ENCODE measurements around the gene CNTNAP2.

CNTNAP2 gene

DNA sequence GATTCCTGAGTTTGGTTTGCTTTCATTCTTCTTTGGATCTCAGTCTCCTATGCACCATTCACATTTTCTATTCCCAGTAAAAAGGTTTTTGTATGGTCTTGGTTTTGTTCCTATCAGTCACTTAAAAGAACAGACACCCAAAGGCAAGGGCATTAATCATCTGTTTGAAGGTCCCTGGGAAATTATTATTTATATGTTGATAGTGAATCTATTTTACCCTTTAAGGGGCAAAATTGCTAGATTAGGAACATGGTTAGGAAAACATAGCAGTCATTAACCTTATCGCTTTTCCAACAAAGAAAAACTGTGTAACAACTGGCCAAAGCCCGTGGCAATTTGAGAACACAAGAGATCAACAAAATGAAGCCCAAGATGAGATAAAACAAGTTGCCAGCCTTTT, 1327.3 kb downstream of the CNTNAP2 start:
- Histone ChIP-seq H3K4me3 (ENCODE audit: low read depth, low read length) (no peak overlapping the region), H3K27ac (ENCODE audit: low read depth, low read length) (no peak overlapping the region)

DNA sequence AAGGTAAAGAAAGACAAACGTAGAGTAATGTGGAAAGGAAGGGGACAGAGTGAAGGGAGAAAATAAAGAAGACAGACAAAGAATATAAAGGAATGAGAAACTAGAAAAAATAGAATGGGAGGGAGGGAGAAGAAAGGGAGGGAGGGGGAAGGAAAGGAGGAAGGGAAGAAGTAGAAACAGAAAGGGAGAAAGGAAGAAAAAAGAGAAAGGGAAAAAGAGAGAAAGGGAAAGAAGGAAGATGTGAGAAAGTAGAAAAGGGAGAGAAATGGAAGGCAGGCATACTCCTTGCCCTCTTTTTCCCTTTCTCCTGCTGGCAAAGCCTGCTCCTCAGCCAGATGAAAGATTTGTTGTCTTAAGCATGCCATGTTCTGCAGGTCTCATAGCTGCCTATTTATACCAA, 1336.2 kb downstream of the CNTNAP2 start:
- H3K4me1 ChIP-seq (ENCODE audit: control insufficient read depth, insufficient read depth, low read length, unreplicated experiment), result no peaks in the 10 kb centered on the region
- H3K36me3 ChIP-seq (ENCODE audit: insufficient read depth, low read length), result no peaks in the 10 kb centered on the region
- H3K79me2 ChIP-seq (ENCODE audit: control insufficient read depth, insufficient read depth, low read length, unreplicated experiment), result no peaks in the 10 kb centered on the region
- H3K4me3 ChIP-seq (ENCODE audit: low read depth, low read length), result no peak overlapping the region
- H3K27me3 ChIP-seq (ENCODE audit: insufficient read depth, low read length), result no peaks in the 10 kb centered on the region
- H2AFZ ChIP-seq (ENCODE audit: low read length, unreplicated experiment), result no peak overlapping the region
- no peak overlapping the region for H3K27ac ChIP-seq (ENCODE audit: low read depth, low read length)

More for the DNA sequence above, 1327.3 kb downstream of the CNTNAP2 start:
- Histone ChIP-seq H3K79me2 (ENCODE audit: control insufficient read depth, insufficient read depth, low read length, unreplicated experiment) (no peaks in the 10 kb centered on the region), H2AFZ (ENCODE audit: low read length, unreplicated experiment) (no peak overlapping the region), H3K27me3 (ENCODE audit: insufficient read depth, low read length) (no peaks in the 10 kb centered on the region), H3K4me1 (ENCODE audit: control insufficient read depth, insufficient read depth, low read length, unreplicated experiment) (no peaks in the 10 kb centered on the region), H3K36me3 (ENCODE audit: insufficient read depth, low read length) (no peaks in the 10 kb centered on the region)

DNA sequence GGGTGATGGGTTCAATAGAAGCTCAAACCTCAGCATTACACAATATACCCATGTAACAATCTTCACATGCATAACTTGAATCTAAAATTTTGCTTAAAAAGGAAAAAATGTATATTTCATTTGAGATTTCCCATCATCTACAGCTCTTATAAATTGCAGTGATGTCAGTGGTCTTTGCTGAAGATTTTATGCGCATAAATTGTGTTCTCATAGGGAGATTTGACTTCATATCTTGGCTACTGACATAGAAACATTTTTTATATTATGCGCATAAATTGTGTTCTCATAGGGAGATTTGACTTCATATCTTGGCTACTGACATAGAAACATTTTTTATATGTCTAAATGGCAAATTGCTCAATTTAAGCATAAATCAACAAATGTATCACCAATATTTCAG, 1348.6 kb downstream of the CNTNAP2 start:
- H3K79me2 ChIP-seq (ENCODE audit: control insufficient read depth, insufficient read depth, low read length, unreplicated experiment), result no peaks in the 10 kb centered on the region
- H3K27ac ChIP-seq (ENCODE audit: low read depth, low read length), result no peak overlapping the region
- no peak overlapping the region for H2AFZ ChIP-seq (ENCODE audit: low read length, unreplicated experiment)
- H3K36me3 ChIP-seq (ENCODE audit: insufficient read depth, low read length), result no peaks in the 10 kb centered on the region
- H3K4me1 ChIP-seq (ENCODE audit: control insufficient read depth, insufficient read depth, low read length, unreplicated experiment), result no peaks in the 10 kb centered on the region
- H3K4me3 ChIP-seq (ENCODE audit: low read depth, low read length), result no peak overlapping the region
- no peaks in the 10 kb centered on the region for H3K27me3 ChIP-seq (ENCODE audit: insufficient read depth, low read length)

GRCh38 chr7:147472556-147472955, 1356.0 kb downstream of the CNTNAP2 start:
- Histone ChIP-seq H3K27me3 (ENCODE audit: insufficient read depth, low read length) (no peaks in the 10 kb centered on the region), H3K79me2 (ENCODE audit: control insufficient read depth, insufficient read depth, low read length, unreplicated experiment) (no peaks in the 10 kb centered on the region), H3K27ac (ENCODE audit: low read depth, low read length) (no peak overlapping the region), H3K36me3 (ENCODE audit: insufficient read depth, low read length) (no peaks in the 10 kb centered on the region), H3K4me3 (ENCODE audit: low read depth, low read length) (no peak overlapping the region), H2AFZ (ENCODE audit: low read length, unreplicated experiment) (no peak overlapping the region), H3K4me1 (ENCODE audit: control insufficient read depth, insufficient read depth, low read length, unreplicated experiment) (no peaks in the 10 kb centered on the region)

GRCh38 chr7:147474862-147475261, 1358.3 kb downstream of the CNTNAP2 start:
- no peak overlapping the region for H3K27ac ChIP-seq (ENCODE audit: low read depth, low read length)
- H3K79me2 ChIP-seq (ENCODE audit: control insufficient read depth, insufficient read depth, low read length, unreplicated experiment), result no peaks in the 10 kb centered on the region
- no peaks in the 10 kb centered on the region for H3K36me3 ChIP-seq (ENCODE audit: insufficient read depth, low read length)
- H3K4me1 ChIP-seq (ENCODE audit: control insufficient read depth, insufficient read depth, low read length, unreplicated experiment), result no peaks in the 10 kb centered on the region
- no peaks in the 10 kb centered on the region for H3K27me3 ChIP-seq (ENCODE audit: insufficient read depth, low read length)
- H3K4me3 ChIP-seq (ENCODE audit: low read depth, low read length), result no peak overlapping the region
- no peak overlapping the region for H2AFZ ChIP-seq (ENCODE audit: low read length, unreplicated experiment)

GRCh38 chr7:147477526-147477925, 1360.9 kb downstream of the CNTNAP2 start:
- H3K27me3 ChIP-seq (ENCODE audit: insufficient read depth, low read length), result no peaks in the 10 kb centered on the region
- H3K79me2 ChIP-seq (ENCODE audit: control insufficient read depth, insufficient read depth, low read length, unreplicated experiment), result no peaks in the 10 kb centered on the region
- H2AFZ ChIP-seq (ENCODE audit: low read length, unreplicated experiment), result no peak overlapping the region
- no peaks in the 10 kb centered on the region for H3K36me3 ChIP-seq (ENCODE audit: insufficient read depth, low read length)
- H3K4me3 ChIP-seq (ENCODE audit: low read depth, low read length), result no peak overlapping the region
- H3K4me1 ChIP-seq (ENCODE audit: control insufficient read depth, insufficient read depth, low read length, unreplicated experiment), result no peaks in the 10 kb centered on the region
- no peak overlapping the region for H3K27ac ChIP-seq (ENCODE audit: low read depth, low read length)

DNA sequence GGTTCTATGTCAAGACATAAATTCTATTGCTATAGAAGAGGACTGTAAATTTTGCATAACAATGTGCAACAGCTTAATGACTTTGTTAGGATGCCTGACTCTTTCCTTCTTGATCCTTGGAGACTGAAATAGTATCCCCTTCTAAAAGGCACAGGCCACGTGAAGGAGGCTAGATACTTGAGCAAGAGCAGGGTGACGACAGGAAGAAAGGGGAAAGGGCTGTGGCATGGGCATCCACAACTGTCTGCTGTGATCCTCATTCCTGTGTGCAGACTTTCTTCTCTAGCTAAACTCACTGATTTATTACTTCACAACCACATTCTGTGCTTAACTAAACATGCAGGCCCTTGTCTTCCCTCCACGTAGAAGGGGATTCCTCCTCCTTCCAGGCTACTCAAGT, 1362.2 kb downstream of the CNTNAP2 start:
- Histone ChIP-seq H3K4me1 (ENCODE audit: control insufficient read depth, insufficient read depth, low read length, unreplicated experiment) (peaks cover 6% of the 10 kb centered on the region), H3K36me3 (ENCODE audit: insufficient read depth, low read length) (no peaks in the 10 kb centered on the region), H2AFZ (ENCODE audit: low read length, unreplicated experiment) (no peak overlapping the region), H3K27me3 (ENCODE audit: insufficient read depth, low read length) (no peaks in the 10 kb centered on the region), H3K4me3 (ENCODE audit: low read depth, low read length) (no peak overlapping the region), H3K27ac (ENCODE audit: low read depth, low read length) (no peak overlapping the region), H3K79me2 (ENCODE audit: control insufficient read depth, insufficient read depth, low read length, unreplicated experiment) (no peaks in the 10 kb centered on the region)

DNA sequence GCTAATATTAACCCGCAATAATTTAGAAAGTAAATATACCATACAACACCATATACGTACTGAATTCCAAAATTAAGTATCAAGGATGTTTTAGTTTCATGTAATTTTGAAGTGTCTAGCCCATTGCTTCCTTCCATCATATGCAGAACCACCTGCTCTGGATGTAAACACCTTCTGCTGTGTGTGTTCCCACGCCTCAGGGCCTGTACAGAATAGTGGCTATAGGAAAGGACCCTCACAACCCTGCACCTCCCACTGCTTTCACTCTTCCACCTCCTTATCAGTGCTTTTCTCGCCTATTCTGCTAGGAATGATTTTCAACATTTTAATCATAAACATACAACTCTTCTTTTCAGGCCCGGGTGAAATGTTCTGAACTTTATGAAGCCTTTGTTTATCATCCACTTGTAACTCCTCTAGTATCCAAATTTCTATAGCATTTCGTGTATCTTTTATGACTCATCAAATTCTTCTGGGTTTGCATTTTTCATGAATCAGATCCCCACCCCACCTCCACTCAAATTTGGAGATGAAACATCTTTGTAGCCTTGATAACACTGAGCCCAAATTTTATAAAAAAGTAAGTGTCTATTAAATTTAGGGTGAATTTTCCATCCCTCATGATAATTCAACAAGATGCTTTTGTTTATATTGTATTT, 1367.2 kb downstream of the CNTNAP2 start:
- no peaks in the 10 kb centered on the region for H3K36me3 ChIP-seq (ENCODE audit: insufficient read depth, low read length)
- H3K4me1 ChIP-seq (ENCODE audit: control insufficient read depth, insufficient read depth, low read length, unreplicated experiment), result peaks cover 14% of the 10 kb centered on the region
- no peaks in the 10 kb centered on the region for H3K79me2 ChIP-seq (ENCODE audit: control insufficient read depth, insufficient read depth, low read length, unreplicated experiment)
- H3K27ac ChIP-seq (ENCODE audit: low read depth, low read length), result peak overlapping the region; percentile 21
- no peak overlapping the region for H3K4me3 ChIP-seq (ENCODE audit: low read depth, low read length)
- peak overlapping the region; percentile 3 for H2AFZ ChIP-seq (ENCODE audit: low read length, unreplicated experiment)
- H3K27me3 ChIP-seq (ENCODE audit: insufficient read depth, low read length), result no peaks in the 10 kb centered on the region

GRCh38 chr7:147485660-147486210, 1369.1 kb downstream of the CNTNAP2 start:
- Histone ChIP-seq H2AFZ (ENCODE audit: low read length, unreplicated experiment) (no peak overlapping the region), H3K4me1 (ENCODE audit: control insufficient read depth, insufficient read depth, low read length, unreplicated experiment) (peaks cover 14% of the 10 kb centered on the region), H3K27ac (ENCODE audit: low read depth, low read length) (no peak overlapping the region), H3K36me3 (ENCODE audit: insufficient read depth, low read length) (no peaks in the 10 kb centered on the region), H3K27me3 (ENCODE audit: insufficient read depth, low read length) (no peaks in the 10 kb centered on the region), H3K4me3 (ENCODE audit: low read depth, low read length) (no peak overlapping the region), H3K79me2 (ENCODE audit: control insufficient read depth, insufficient read depth, low read length, unreplicated experiment) (no peaks in the 10 kb centered on the region)

- peak overlapping the region; percentile 77 for H3K27ac ChIP-seq (ENCODE audit: low read depth, low read length)
- peak overlapping the region; percentile 60 for H2AFZ ChIP-seq (ENCODE audit: low read length, unreplicated experiment)
- peaks cover 23% of the 10 kb centered on the region for H3K4me1 ChIP-seq (ENCODE audit: control insufficient read depth, insufficient read depth, low read length, unreplicated experiment)
- H3K27me3 ChIP-seq (ENCODE audit: insufficient read depth, low read length), result no peaks in the 10 kb centered on the region
- peak overlapping the region; percentile 34; the same call in 1 of the 2 replicates for H3K4me3 ChIP-seq (ENCODE audit: low read depth, low read length)
- no peaks in the 10 kb centered on the region for H3K36me3 ChIP-seq (ENCODE audit: insufficient read depth, low read length)
- H3K79me2 ChIP-seq (ENCODE audit: control insufficient read depth, insufficient read depth, low read length, unreplicated experiment), result no peaks in the 10 kb centered on the region
Observed at GRCh38 chr7:147492606-147493005, 1376.0 kb downstream of the CNTNAP2 start.

DNA sequence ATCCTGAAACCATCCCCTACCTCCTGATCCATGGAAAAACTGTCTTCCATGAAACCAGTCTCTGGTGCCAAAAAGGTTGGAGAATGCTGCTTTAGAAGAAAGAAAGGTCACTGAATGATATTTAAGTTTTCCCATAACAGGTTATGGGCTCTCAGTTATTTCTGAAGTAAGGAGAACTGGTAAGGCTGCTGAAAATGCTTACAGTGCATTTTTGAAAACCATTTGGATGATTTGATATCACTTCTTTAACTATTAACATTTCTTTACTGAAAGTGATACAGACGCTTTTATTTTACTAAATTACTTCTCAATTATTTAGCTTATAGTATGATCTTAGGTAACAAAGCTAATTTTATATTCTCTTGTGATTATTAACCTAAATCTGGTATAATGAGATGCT, 1379.6 kb downstream of the CNTNAP2 start:
- Histone ChIP-seq H3K4me3 (ENCODE audit: low read depth, low read length) (no peak overlapping the region), H3K27ac (ENCODE audit: low read depth, low read length) (no peak overlapping the region), H3K27me3 (ENCODE audit: insufficient read depth, low read length) (no peaks in the 10 kb centered on the region), H3K79me2 (ENCODE audit: control insufficient read depth, insufficient read depth, low read length, unreplicated experiment) (no peaks in the 10 kb centered on the region), H3K4me1 (ENCODE audit: control insufficient read depth, insufficient read depth, low read length, unreplicated experiment) (peaks cover 23% of the 10 kb centered on the region), H2AFZ (ENCODE audit: low read length, unreplicated experiment) (no peak overlapping the region), H3K36me3 (ENCODE audit: insufficient read depth, low read length) (no peaks in the 10 kb centered on the region)
